Fibroblast of upper back skin (primary cell): ENCODE data around the gene MAGOH.

Experiments
- DNase-seq: peaks from one replicate; pipeline ENCODE4 v3.0.0-alpha.2; 2013

The MAGOH gene

GRCh38 chr1:53270107-53270506 lies 31.8 kb upstream of the MAGOH start:
- DNase-seq: no peak

DNA sequence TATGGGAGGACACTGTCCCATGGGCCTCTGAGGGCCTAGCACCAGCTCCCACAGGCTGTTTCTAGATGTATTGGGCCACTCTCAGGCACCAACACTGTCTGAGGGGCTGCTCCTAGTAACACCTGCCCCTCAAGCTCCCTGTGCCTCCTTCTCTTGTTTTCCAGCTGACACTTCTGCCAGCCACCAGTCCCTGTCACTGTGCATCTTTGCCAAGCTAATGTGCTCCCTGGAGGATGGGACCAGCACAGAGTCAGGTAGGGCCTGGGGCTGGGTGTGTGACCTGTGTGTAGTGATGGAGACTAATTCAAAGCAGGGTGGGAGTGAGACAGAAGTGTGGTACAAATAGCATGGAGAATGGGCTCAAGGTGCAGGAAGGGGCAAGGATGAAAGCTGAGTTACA lies 29.4 kb upstream of the MAGOH start:
- DNase-seq: no peak

DNA sequence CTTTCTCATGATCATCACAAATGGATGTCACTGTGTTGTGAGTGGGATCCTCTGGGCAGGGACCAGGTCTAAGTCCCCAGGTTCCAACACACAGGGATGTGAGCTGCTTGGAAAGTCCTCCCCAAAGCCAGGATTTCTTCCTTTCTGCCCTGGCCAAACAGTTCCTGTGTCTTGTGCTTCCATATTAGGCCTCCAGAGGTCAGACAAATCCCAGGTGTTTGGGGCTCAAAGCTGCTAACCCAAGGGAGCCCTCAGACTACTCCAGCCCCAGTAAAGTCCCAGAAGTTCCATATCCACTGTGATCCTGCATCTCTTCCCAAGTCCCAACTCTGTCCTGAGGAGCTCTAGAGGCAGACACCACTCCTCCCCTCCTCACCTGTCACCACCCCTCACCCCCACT lies 27.7 kb upstream of the MAGOH start:
- no peak for DNase-seq

- DNase-seq: no peak
These were observed 27.3 kb upstream of the MAGOH start for GRCh38 chr1:53265581-53265980.

- DNase-seq: no peak
These were observed 25.7 kb upstream of the MAGOH start for GRCh38 chr1:53264048-53264447.

GRCh38 chr1:53262000-53262399 lies 23.7 kb upstream of the MAGOH start:
- no peak for DNase-seq

DNA sequence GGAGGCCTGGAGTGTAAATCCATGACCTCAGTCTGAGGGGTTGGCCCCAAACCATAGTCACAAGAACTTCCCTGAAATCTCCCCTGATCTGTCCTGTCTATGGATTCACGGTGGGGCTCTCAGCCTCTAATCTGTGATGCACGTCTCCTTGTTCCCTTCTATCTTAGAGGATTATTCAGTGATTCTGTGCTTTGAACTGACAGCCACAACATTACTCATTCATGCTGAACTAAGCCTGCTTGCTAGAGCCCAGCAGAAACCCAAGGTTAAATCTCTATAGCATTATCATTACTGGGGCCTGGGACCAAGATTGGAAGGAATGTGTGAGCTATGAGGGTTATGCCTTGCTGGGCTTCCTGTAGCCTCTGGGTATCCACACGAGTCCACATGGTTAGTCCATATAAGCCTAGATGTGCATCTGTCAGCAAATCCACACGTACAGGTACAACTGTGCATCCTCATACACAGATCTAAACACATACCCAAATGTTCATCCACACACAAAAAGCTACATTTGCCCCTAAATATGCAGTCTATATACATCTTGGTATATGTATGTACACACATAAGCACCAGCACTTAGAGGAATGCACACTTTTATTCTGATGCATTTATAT lies 22.4 kb upstream of the MAGOH start:
- no peak for DNase-seq

DNA sequence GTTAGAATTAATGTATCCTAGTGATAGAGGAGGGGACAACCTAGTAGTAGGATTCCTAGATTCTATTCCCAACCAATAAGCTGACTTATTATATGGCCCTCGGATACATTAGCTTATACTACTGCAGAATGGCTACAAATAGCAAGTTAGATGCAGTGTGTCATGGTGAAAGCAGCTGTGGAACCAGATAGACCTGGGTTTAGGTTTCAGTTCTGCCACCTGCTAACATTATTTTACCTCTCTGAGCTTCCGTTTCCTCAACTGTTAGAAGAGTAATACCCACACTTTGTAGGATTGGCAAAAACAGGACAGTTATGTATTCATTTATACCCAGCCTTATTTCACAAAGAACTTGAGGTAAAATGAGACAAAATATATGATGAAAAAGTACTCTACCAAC lies 21.6 kb upstream of the MAGOH start:
- no peak for DNase-seq

- no peak for DNase-seq
These were observed 19.9 kb upstream of the MAGOH start for GRCh38 chr1:53258216-53258615.

DNA sequence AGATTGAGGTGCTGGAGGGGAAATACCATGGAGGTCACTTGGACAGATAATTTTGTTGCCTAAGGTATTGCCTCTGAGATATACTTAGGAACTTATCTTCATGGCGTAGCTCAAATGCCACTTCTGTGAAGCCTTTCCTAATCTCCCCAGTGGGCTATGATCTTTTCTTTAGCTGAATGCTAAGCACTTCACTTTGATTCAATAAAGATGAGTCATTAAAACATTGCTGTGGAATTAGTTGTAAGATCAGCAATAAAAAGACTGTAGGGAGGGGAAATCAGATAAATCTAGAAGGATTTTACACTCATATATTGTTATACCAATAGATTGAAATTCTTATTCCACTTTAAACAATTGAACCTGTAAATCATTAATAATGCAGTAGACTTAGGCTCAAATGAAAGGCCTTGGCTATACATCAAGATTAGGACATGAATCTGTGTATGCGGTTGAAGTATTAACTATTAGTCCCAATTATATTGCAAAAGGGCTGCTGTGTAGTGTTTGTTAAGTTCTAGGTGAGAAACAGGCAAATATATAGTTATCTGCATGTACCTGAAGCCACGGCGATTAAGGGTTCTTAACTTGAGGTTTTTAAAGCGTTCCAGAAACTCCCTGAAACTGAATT lies 19.2 kb upstream of the MAGOH start:
- DNase-seq: peak; percentile 39

- no peak for DNase-seq
These were observed 18.5 kb upstream of the MAGOH start for GRCh38 chr1:53256511-53257453.

DNA sequence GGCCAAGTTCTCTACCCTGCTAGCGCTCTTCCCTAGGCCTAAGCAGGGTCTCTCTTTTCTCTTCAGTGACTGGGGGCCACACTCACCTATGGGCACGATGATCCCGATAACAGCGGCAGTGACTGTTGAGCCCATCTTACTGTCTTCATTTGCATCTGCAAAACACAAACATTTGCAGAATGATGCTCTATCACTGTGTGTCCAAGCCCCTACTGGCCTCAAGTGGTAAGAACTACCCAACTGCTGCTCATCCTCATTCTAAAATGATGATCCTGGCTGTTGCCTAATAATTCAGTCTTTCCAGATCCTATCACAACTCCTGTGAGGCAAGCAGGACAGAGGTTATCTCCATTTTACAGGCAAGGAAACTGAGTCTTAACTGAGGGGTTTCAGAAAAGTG lies 16.7 kb upstream of the MAGOH start:
- no peak for DNase-seq

GRCh38 chr1:53254011-53254640 lies 15.8 kb upstream of the MAGOH start:
- no peak for DNase-seq

GRCh38 chr1:53250325-53250724 lies 12.0 kb upstream of the MAGOH start:
- no peak for DNase-seq

- DNase-seq: peak; percentile 40
These were observed 11.4 kb upstream of the MAGOH start for GRCh38 chr1:53249706-53250105.

DNA sequence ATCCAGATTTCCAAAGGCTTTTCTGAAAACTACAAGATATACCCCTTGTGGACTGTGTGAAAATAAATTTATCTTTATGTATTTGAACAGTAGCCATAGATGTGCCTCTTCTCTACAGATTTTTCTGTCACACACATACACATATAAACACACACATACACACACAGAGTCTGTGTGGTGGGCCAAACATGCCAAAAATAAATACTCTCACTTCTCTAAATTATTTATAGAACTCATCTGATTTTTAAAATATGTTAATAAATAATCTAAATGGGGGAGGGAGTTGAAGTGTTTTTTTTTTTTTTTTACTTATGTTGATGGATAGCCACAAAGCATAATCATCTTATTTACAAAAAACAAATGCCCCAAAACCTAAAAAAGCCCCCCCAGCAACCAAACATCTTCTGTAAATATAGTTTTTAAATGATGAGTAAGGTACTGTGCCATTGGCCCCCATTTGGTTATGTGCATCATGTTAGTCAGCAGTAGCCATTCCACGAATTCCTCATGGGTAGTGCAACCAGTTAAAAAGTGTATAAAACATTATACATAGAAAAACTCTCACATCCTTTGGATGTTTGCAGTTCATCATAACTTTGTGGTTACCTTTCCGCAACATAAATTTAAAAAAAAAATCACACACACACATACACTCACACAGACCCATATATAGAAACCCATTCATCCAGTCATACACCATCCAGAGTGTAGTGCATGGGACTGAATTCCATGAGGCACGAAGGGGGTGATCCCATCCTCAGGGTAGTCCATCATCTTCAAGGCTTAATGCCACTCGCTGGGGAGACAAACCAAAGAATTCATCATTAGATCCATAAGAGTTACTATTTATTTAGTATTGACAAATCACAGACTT lies 8.2 kb upstream of the MAGOH start:
- DNase-seq: peak; percentile 96

DNA sequence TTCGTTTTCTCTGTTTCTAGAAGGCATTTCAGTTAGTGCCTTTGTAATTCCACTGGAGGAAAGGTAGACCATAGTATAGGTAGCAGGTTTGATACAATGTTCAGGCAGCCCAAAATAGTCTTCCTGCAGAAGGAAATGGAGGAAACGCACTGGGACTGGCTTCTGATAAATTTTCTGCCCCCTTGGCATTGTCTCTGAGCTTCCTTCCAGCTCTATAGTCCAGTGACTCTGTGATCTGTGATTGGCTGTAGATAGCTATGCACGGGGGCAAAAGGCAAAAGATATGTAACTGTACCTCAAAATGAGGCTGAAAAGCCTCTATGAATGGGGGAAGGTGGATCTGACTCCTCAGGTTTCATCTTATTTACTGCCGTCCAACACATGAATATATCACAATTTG lies 5.8 kb upstream of the MAGOH start:
- no peak for DNase-seq

GRCh38 chr1:53242381-53242780 lies 4.1 kb upstream of the MAGOH start:
- no peak for DNase-seq

DNA sequence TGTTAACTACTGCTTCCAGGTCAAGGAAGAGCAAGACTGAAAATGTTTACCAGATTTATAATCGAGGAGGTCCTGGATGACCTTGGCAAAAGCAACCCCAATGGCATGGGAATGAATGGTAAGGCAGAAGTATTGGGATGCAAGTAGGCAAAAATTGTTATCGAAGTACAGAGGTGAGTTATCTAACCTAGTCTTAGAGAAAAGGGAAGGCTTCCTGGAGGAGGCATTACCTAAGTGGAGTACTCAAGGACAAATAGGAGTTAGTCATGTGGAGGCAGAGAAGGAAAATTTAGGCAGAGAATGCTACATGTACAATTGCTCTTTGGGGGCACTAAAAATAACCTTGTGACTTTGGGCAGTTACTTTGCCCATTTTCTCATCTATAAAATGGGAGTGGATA lies 3.5 kb upstream of the MAGOH start:
- DNase-seq: no peak

GRCh38 chr1:53237638-53238037 lies 680 bp downstream of the MAGOH start:
- DNase-seq: no peak

DNA sequence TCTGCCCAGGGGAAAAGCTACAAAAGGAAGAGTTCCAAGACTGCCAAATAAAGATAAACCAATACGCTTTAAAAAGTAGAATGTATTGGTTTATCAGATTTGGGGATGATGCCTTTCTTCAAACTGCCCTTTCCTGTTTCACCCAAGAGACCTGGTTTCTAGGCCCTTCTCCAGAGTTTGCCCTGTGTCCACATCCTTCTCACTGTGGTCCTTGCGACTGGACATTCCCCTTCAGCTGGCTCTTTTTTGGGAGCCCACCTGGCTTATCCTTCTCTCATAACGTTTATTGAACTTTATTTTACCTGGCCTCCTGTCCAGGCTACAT lies 17.4 kb downstream of the MAGOH start:
- DNase-seq: no peak

DNA sequence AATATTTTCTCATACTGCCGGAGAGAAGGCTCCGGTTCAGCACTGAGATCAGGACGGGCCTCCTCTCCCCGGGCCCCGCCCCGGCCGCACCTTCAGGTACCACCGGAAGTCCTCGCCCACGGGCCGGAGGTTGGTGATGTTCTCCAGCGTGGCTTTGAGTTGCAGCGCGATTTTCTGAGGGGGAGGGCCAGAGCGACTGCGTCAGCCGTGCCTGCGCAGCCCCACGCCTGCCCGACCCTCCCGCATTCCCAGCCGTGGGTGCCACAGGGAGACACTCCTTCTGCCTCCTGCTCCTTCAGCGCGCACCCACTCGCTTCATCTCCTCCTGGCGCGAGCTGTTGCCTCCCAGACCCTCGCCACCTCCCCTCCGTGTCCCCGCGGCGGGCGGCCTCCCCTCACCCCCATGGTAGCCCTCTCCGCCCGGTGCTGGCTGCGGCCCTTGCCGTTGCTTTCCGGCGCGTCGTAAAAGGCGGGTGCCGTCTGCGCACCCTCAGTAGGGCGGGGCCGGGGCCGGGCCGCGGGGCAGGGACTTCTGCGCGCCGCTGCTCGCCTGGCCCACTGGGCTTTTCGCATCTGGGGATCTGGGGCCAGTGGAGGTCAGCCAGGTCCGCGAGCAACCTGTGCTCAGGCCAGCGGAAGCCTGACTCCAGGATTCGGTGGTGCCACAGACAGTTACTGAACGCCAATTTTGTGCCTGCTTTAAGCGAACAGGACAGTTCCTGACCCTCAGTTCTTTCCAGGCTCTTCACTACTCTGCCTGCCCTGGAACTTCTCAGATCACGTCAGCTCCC lies 18.0 kb downstream of the MAGOH start, which contains the start of gene CZIB:
Gene CZIB, minus strand, starts transcription at position 464 of the 791 bp plus-strand sequence. Its CDS starts 59 bp downstream, at position 405.
- peak; percentile 87 for DNase-seq
